ENCODE results near the gene PABPC1L. TPM values are rescaled to one million over a fixed set of nuclear protein-coding genes. Genes with fewer than 3 reads are reported as not detected.
A peak's percentile ranks its signal among the peaks of the same experiment; 100 is the strongest.

Gene PABPC1L
- polyA plus RNA-seq, 2 of the 4 experiments (the other 2 are of a cell fraction), result 37.1 to 73.1 TPM

- TF ChIP-seq BCL3 (IDR thresholded peaks at IDR 0.05) (peak; percentile 45; the same call in 1 of the 3 replicates), USF2 (IDR thresholded peaks at IDR 0.05) (no peak), NR3C1 (IDR thresholded peaks at IDR 0.05) (no peak), HDAC2 (IDR thresholded peaks at IDR 0.05) (no peak), FOSB (CRISPR knock-in tag; IDR thresholded peaks at IDR 0.05) (no peak), ZNF302 (CRISPR knock-in tag; IDR thresholded peaks at IDR 0.05) (no peak), E2F6 (IDR thresholded peaks at IDR 0.05; ENCODE audit: borderline replicate concordance, low read depth) (peak; percentile 63; the same call in 1 of the 2 replicates), PHF8 (IDR thresholded peaks at IDR 0.05; ENCODE audit: borderline replicate concordance, low read depth) (peak; percentile 48; the same call in 1 of the 2 replicates), RAD21 (conservative IDR thresholded peaks at IDR 0.05 in 1 of 2, IDR thresholded peaks at IDR 0.05 in 1 of 2) (no peak), ZC3H11A (IDR thresholded peaks at IDR 0.05) (no peak), GATA3 (IDR thresholded peaks at IDR 0.05; ENCODE audit: borderline replicate concordance) (no peak), CBX8 (IDR thresholded peaks at IDR 0.05) (no peak), NPAS2 (CRISPR knock-in tag; IDR thresholded peaks at IDR 0.05; ENCODE audit: borderline replicate concordance) (no peak), POLR2AphosphoS2 (conservative IDR thresholded peaks at IDR 0.05; ENCODE audit: low read length) (no peak; the same call in none of the 2 replicates), RARB (CRISPR knock-in tag; IDR thresholded peaks at IDR 0.05) (0 out of 2 replicates have a peak, but pooled peaks have one; percentile 42), ELK1 (IDR thresholded peaks at IDR 0.05; ENCODE audit: low read depth, low read length) (no peak)
- TF ChIP-seq, protein P1, sequence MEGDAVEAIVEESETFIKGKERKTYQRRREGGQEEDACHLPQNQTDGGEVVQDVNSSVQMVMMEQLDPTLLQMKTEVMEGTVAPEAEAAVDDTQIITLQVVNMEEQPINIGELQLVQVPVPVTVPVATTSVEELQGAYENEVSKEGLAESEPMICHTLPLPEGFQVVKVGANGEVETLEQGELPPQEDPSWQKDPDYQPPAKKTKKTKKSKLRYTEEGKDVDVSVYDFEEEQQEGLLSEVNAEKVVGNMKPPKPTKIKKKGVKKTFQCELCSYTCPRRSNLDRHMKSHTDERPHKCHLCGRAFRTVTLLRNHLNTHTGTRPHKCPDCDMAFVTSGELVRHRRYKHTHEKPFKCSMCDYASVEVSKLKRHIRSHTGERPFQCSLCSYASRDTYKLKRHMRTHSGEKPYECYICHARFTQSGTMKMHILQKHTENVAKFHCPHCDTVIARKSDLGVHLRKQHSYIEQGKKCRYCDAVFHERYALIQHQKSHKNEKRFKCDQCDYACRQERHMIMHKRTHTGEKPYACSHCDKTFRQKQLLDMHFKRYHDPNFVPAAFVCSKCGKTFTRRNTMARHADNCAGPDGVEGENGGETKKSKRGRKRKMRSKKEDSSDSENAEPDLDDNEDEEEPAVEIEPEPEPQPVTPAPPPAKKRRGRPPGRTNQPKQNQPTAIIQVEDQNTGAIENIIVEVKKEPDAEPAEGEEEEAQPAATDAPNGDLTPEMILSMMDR (IDR thresholded peaks at IDR 0.05), result no peak
- TF ChIP-seq, protein P2, sequence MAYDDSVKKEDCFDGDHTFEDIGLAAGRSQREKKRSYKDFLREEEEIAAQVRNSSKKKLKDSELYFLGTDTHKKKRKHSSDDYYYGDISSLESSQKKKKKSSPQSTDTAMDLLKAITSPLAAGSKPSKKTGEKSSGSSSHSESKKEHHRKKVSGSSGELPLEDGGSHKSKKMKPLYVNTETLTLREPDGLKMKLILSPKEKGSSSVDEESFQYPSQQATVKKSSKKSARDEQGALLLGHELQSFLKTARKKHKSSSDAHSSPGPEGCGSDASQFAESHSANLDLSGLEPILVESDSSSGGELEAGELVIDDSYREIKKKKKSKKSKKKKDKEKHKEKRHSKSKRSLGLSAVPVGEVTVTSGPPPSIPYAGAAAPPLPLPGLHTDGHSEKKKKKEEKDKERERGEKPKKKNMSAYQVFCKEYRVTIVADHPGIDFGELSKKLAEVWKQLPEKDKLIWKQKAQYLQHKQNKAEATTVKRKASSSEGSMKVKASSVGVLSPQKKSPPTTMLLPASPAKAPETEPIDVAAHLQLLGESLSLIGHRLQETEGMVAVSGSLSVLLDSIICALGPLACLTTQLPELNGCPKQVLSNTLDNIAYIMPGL (CRISPR knock-in tag; IDR thresholded peaks at IDR 0.05; ENCODE audit: borderline replicate concordance), result no peak
- TF ChIP-seq, protein P3, sequence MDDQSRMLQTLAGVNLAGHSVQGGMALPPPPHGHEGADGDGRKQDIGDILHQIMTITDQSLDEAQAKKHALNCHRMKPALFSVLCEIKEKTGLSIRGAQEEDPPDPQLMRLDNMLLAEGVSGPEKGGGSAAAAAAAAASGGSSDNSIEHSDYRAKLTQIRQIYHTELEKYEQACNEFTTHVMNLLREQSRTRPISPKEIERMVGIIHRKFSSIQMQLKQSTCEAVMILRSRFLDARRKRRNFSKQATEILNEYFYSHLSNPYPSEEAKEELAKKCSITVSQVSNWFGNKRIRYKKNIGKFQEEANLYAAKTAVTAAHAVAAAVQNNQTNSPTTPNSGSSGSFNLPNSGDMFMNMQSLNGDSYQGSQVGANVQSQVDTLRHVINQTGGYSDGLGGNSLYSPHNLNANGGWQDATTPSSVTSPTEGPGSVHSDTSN (IDR thresholded peaks at IDR 0.05), result no peak
Observed at GRCh38 chr20:44909872-44910689, at the start of gene PABPC1L (continued).

Measured in A549 (cell line).